Endothelial cell of umbilical vein (primary cell): Measurements from ENCODE around the gene KPTN. TPM values are rescaled to one million over a fixed set of nuclear protein-coding genes. Genes with fewer than 3 reads are reported as not detected.

Experiments used
- BruUV-seq: library from RNA; stranded (reverse); fragments of 400-500 nt; replicated peaks from 2 replicates; lab custom pipeline; 2021; lab: Mats Ljungman, UMichigan
- CTCF ChIA-PET: fragments of 300-600, 350-600 bp; sonication (Branson Sonifier 250); formaldehyde crosslinking; loops from one replicate; lab custom pipeline; 2021; ENCODE audit warnings: antibody characterized with exemption, inconsistent platforms; lab: Charles Lee
- POLR2A ChIA-PET: fragments of 300-600, 350-600 bp; sonication (Branson Sonifier 250); formaldehyde crosslinking; loops from one replicate; lab custom pipeline; 2021; ENCODE audit warnings: antibody characterized with exemption, inconsistent platforms; lab: Charles Lee
- DNase-seq: peaks from one replicate; pipeline ENCODE4 v3.0.0-alpha.2; 2011; ENCODE audit warnings: low read depth, low spot score
- FAIRE-seq: peaks from 2 replicates; lab custom pipeline; 2011; peaks lifted over from hg19 to GRCh38; lab: Jason Lieb, UNC
- H2AFZ ChIP-seq: 2 replicates; pipeline ENCODE4 v1.6.0; 2012; ENCODE audit warnings: low read depth, low read length, control low read depth, inconsistent platforms
- H3K27ac ChIP-seq: 2 replicates; pipeline ENCODE4 v1.5.1; 2011; ENCODE audit warnings: low read depth, mild to moderate bottlenecking, control low read depth, low read length, moderate library complexity; ENCODE audit not compliant: insufficient read depth
- H3K27me3 ChIP-seq, 2 experiments: 2 replicates each; pipeline versions ENCODE4 v1.6.0 to v1.6.1; 2011; ENCODE audit warnings: low read length in 2 of 2, mixed read lengths in 1 of 2; ENCODE audit not compliant: control insufficient read depth in 2 of 2, insufficient read depth in 2 of 2
- H3K36me3 ChIP-seq, 2 experiments: 2 replicates in 1 of 2; 3 replicates in 1 of 2; pipeline ENCODE4 v1.5.1; 2011; ENCODE audit warnings: low read length in 2 of 2, mild to moderate bottlenecking in 1 of 2, moderate library complexity in 1 of 2; ENCODE audit not compliant: control insufficient read depth in 2 of 2, insufficient read depth in 2 of 2; ENCODE audit errors: extremely low read depth in 1 of 2
- H3K4me1 ChIP-seq: 3 replicates; pipeline ENCODE4 v1.5.1; 2011; ENCODE audit warnings: mild to moderate bottlenecking, low read length; ENCODE audit not compliant: control insufficient read depth, insufficient read depth; ENCODE audit errors: extremely low read depth
- H3K4me2 ChIP-seq: 2 replicates; pipeline ENCODE4 v1.6.1; 2011; ENCODE audit warnings: low read length, control low read depth, mixed read lengths; ENCODE audit not compliant: insufficient read depth
- H3K4me3 ChIP-seq, 3 experiments: fragments of 200-600 bp in 1 of 3; sonication (generic), shearing (Covaris generic) in 1 of 3; replicated peaks in 1 of 3; 2 replicates each; pipeline ENCODE4 v1.5.1; 2011 to 2016; ENCODE audit warnings: control low read depth in 3 of 3, low read length in 3 of 3, mild to moderate bottlenecking in 2 of 3, inconsistent platforms in 1 of 3, low read depth in 1 of 3, moderate library complexity in 1 of 3; ENCODE audit not compliant: insufficient read depth in 1 of 3
- H3K79me2 ChIP-seq: 2 replicates; pipeline ENCODE4 v1.6.0; 2012; ENCODE audit warnings: low read length, inconsistent platforms; ENCODE audit not compliant: control insufficient read depth, insufficient read depth
- H3K9ac ChIP-seq: replicated peaks from 2 replicates; pipeline ENCODE3; 2011; ENCODE audit warnings: low read length, control low read depth; ENCODE audit not compliant: insufficient read depth; ENCODE audit errors: extremely low read depth
- H3K9me1 ChIP-seq: replicated peaks from 3 replicates; pipeline ENCODE4 v1.6.0; 2011; ENCODE audit warnings: mild to moderate bottlenecking, low read length; ENCODE audit not compliant: control insufficient read depth, insufficient read depth; ENCODE audit errors: extremely low read depth
- H3K9me3 ChIP-seq: replicated peaks from 2 replicates; pipeline ENCODE4 v1.5.1; 2012; ENCODE audit warnings: low read length, inconsistent platforms; ENCODE audit not compliant: control insufficient read depth, insufficient read depth
- H4K20me1 ChIP-seq: replicated peaks from 2 replicates; pipeline ENCODE3; 2011; ENCODE audit warnings: mild to moderate bottlenecking, low read length; ENCODE audit not compliant: control insufficient read depth, insufficient read depth; ENCODE audit errors: extremely low read depth
- CTCF ChIP-seq, 2 donors: IDR thresholded peaks; 1 replicate in 1 of 2; 2 replicates in 1 of 2; pipeline ENCODE4 v1.5.1; 2011; ENCODE audit warnings: low read length in 2 of 2, mild to moderate bottlenecking in 2 of 2, moderate library complexity in 2 of 2, control low read depth in 1 of 2, inconsistent platforms in 1 of 2, low read depth in 1 of 2; ENCODE audit not compliant: insufficient read depth in 1 of 2; ENCODE audit errors: extremely low read depth in 1 of 2
- EZH2 ChIP-seq: IDR thresholded peaks from 2 replicates; pipeline ENCODE4 v1.6.1; 2012; ENCODE audit warnings: borderline replicate concordance, low read depth, mild to moderate bottlenecking, moderate library complexity, low read length, inconsistent platforms; ENCODE audit not compliant: severe bottlenecking
- FOS ChIP-seq: IDR thresholded peaks from 2 replicates; pipeline ENCODE4 v1.6.1; 2011; ENCODE audit warnings: mild to moderate bottlenecking, low read length, moderate library complexity, borderline replicate concordance; ENCODE audit not compliant: insufficient read depth
- GATA2 ChIP-seq: IDR thresholded peaks from 2 replicates; pipeline ENCODE4 v1.7.0; 2011; ENCODE audit warnings: low read depth, mild to moderate bottlenecking, moderate library complexity, mixed read lengths, low read length; ENCODE audit not compliant: insufficient read length, insufficient read depth
- JUN ChIP-seq: IDR thresholded peaks from 2 replicates; pipeline ENCODE4 v1.6.1; 2011; ENCODE audit warnings: borderline replicate concordance, low read depth; ENCODE audit not compliant: insufficient read length, insufficient read depth
- MAX ChIP-seq: IDR thresholded peaks from 2 replicates; pipeline ENCODE4 v1.6.1; 2011; ENCODE audit not compliant: insufficient read depth, insufficient read length
- MYC ChIP-seq: IDR thresholded peaks from one replicate; pipeline ENCODE4 v1.6.1; 2011; ENCODE audit warnings: mild to moderate bottlenecking, low read depth, low read length
- POLR2A ChIP-seq: IDR thresholded peaks from 2 replicates; pipeline ENCODE4 v1.6.1; 2012; ENCODE audit warnings: low read depth, mild to moderate bottlenecking, control low read depth, low read length
- POLR2AphosphoS5 ChIP-seq: IDR thresholded peaks from 2 replicates; pipeline ENCODE4 v1.6.1; 2012; ENCODE audit warnings: low read depth, mild to moderate bottlenecking, control low read depth, low read length, moderate library complexity; ENCODE audit not compliant: insufficient read depth
- dilution Hi-C: fragments of 300-500 bp; cut with MboI; formaldehyde crosslinking; loops from one replicate; pipeline ENCODE4 v1.15.0; 2019; ENCODE audit warnings: low sequenced_read_pairs; ENCODE audit not compliant: extremely low pct_ligation_motif_present
- intact Hi-C: fragments of 100-400 bp; cut with micrococcal nuclease; formaldehyde crosslinking; loops from one replicate; pipeline ENCODE4 v1.10.0; 2022
- polyA plus RNA-seq, 4 experiments: library from polyadenylated mRNA; depleted of rRNA in 3 of 4; stranded (reverse) in 3 of 4; unstranded in 1 of 4; fragments of >200 nt; gene quantifications; 2 replicates each; pipeline versions ENCODE4 v1.2.1 to v1.2.3, GENCODE V29; 2011 to 2012; ENCODE audit warnings: missing spikeins in 1 of 4
- total RNA-seq: library from RNA; stranded (reverse); gene quantifications from 2 replicates; pipeline ENCODE4 v1.2.3, GENCODE V29; 2021

The KPTN gene
- total and polyA plus RNA-seq, 2 donors (not counting 3 experiments of a cell fraction or from before 2014, with no cell fraction given) = 14.7 to 15.5 TPM

GRCh38 chr19:47471381-47471732 is 12.7 kb downstream of the KPTN start:
- H3K9me1 ChIP-seq = no peaks in the 10 kb centered on the region
- H2AFZ ChIP-seq = no peak overlapping the region
- ChIA-PET CTCF (interaction anchor here (1.2 kb wide), 1 partner anchor 34 kb away, joined by 3 read pairs; no protein-coding TSS in a partner anchor), POLR2A (no interaction called here)
- no peaks in the 10 kb centered on the region for H3K4me1 ChIP-seq
- H3K27ac ChIP-seq = no peak overlapping the region
- dilution Hi-C loops = no loop called here
- no peaks in the 10 kb centered on the region for H3K79me2 ChIP-seq
- no peak for DNase-seq
- no TSS peak for BruUV-seq
- no peak overlapping the region for H3K9ac ChIP-seq
- H3K4me2 ChIP-seq = no peak overlapping the region
- no peak for FAIRE-seq
- H3K27me3 ChIP-seq = peaks cover 23 to 28% of the 10 kb centered on the region in 2 experiments
- intact Hi-C loops = no loop called here
- H3K4me3 ChIP-seq = no peak overlapping the region
- no peaks in the 10 kb centered on the region for H3K9me3 ChIP-seq
- H3K36me3 ChIP-seq = no peaks in the 10 kb centered on the region
- TF ChIP-seq POLR2A = no peak
- no peak for TF ChIP-seq CTCF (IDR thresholded peaks at IDR 0.05; ENCODE audit: extremely low read depth in 1 of 2, insufficient read depth in 1 of 2, low read depth in 1 of 2, low read length in 2 of 2)
- H4K20me1 ChIP-seq = no peaks in the 10 kb centered on the region

- Histone ChIP-seq H3K9ac (no peak overlapping the region), H4K20me1 (no peaks in the 10 kb centered on the region), H3K4me3 (no peak overlapping the region), H3K4me2 (no peak overlapping the region), H3K9me1 (no peaks in the 10 kb centered on the region), H3K9me3 (no peaks in the 10 kb centered on the region), H3K27ac (no peak overlapping the region), H3K4me1 (no peaks in the 10 kb centered on the region), H2AFZ (no peak overlapping the region), H3K36me3 (no peaks in the 10 kb centered on the region), H3K79me2 (no peaks in the 10 kb centered on the region), H3K27me3 (peaks cover 23 to 28% of the 10 kb centered on the region in 2 experiments)
- ChIA-PET CTCF (interaction anchor here (1.2 kb wide), 1 partner anchor 34 kb away, joined by 3 read pairs; no protein-coding TSS in a partner anchor), POLR2A (no interaction called here)
- no TSS peak for BruUV-seq
- FAIRE-seq (no peak), DNase-seq (no peak)
- dilution Hi-C loops (no loop called here), intact Hi-C loops (no loop called here)
- TF ChIP-seq MAX = no peak
- no peak for TF ChIP-seq JUN
- TF ChIP-seq MYC = no peak
- TF ChIP-seq POLR2AphosphoS5 = no peak
- TF ChIP-seq CTCF (IDR thresholded peaks at IDR 0.05; ENCODE audit: extremely low read depth in 1 of 2, insufficient read depth in 1 of 2, low read depth in 1 of 2, low read length in 2 of 2) = no peak
- no peak for TF ChIP-seq FOS
- no peak for TF ChIP-seq POLR2A
- TF ChIP-seq GATA2 = no peak
- TF ChIP-seq EZH2 = no peak
Observed at GRCh38 chr19:47470447-47471195, 13.4 kb downstream of the KPTN start.
